HUES48 (cell line): Measurements from ENCODE around the gene ATP7A.
"Not testable (repeated sequence)": the region's sequence is repeated elsewhere in the genome, so short reads cannot be mapped to it uniquely, and the experiment has no call there.

ENCODE experiments used
- H3K27ac ChIP-seq: one replicate; pipeline ENCODE4 v1.7.0; 2013; ENCODE audit warnings: low read depth, low read length, inconsistent platforms
- H3K27me3 ChIP-seq: 2 replicates; pipeline ENCODE4 v1.6.1; 2013; ENCODE audit warnings: mild to moderate bottlenecking, low read length; ENCODE audit not compliant: control insufficient read depth, insufficient read depth
- H3K36me3 ChIP-seq: 2 replicates; pipeline ENCODE4 v1.6.1; 2013; ENCODE audit warnings: low read length; ENCODE audit not compliant: control insufficient read depth, insufficient read depth
- H3K4me1 ChIP-seq: 2 replicates; pipeline ENCODE4 v1.6.1; 2013; ENCODE audit warnings: mild to moderate bottlenecking, low read length; ENCODE audit not compliant: control insufficient read depth, insufficient read depth
- H3K4me3 ChIP-seq: 2 replicates; pipeline ENCODE4 v1.5.1; 2013; ENCODE audit warnings: mild to moderate bottlenecking, low read depth, low read length
- H3K9ac ChIP-seq: 2 replicates; pipeline ENCODE4 v1.6.1; 2013; ENCODE audit warnings: mild to moderate bottlenecking, low read depth, low read length, moderate library complexity
- H3K9me3 ChIP-seq: 2 replicates; pipeline ENCODE4 v1.6.1; 2013; ENCODE audit warnings: low read length; ENCODE audit not compliant: control insufficient read depth, insufficient read depth

Gene ATP7A

DNA sequence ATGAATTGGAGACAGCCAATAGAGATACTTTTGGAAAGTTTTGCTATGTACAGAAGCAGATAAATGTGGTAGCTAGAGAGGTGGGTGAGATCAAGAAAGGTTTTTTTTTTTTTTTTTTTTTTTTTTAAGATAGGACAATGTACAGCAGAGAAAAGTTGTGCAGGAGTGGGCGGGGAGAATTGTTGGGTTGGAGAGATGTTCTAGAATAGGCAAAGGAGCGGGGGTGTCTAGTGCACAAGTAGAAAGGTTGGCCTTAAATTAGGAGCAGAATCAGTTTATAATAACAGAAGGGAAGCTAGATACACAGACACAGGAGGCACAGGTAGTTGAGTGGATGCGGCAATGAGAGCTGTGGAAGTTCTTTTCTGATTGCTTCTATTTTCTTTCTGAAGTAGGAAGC lies 127.4 kb downstream of the ATP7A start:
- Histone ChIP-seq H3K4me3 (no peak overlapping the region), H3K4me1 (no peaks in the 10 kb centered on the region)

DNA sequence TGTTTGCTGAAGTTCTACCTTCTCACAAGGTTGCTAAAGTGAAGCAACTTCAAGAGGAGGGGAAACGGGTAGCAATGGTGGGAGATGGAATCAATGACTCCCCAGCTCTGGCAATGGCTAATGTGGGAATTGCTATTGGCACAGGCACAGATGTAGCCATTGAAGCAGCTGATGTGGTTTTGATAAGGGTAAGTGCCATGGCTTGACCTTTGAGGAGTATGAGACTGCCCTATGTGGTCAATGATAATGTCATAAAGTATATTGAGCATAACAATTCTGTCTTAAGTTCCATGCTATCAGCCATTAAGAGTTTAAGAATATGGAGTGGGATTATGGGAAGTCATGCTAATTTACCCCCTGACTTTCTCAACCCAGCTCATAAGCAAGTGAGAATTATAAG lies 132.1 kb downstream of the ATP7A start:
- Histone ChIP-seq H3K9me3 (peaks cover 27% of the 10 kb centered on the region), H3K27ac (no peak overlapping the region), H3K4me1 (no peaks in the 10 kb centered on the region; the same call in 1 of the 2 replicates), H3K9ac (no peak overlapping the region), H3K4me3 (no peak overlapping the region), H3K36me3 (no peaks in the 10 kb centered on the region), H3K27me3 (no peaks in the 10 kb centered on the region)

More for the DNA sequence above, 127.4 kb downstream of the ATP7A start:
- H3K9ac ChIP-seq, result no peak overlapping the region
- H3K36me3 ChIP-seq, result no peaks in the 10 kb centered on the region
- H3K27ac ChIP-seq, result no peak overlapping the region
- peaks cover 32% of the 10 kb centered on the region for H3K9me3 ChIP-seq
- no peaks in the 10 kb centered on the region for H3K27me3 ChIP-seq

DNA sequence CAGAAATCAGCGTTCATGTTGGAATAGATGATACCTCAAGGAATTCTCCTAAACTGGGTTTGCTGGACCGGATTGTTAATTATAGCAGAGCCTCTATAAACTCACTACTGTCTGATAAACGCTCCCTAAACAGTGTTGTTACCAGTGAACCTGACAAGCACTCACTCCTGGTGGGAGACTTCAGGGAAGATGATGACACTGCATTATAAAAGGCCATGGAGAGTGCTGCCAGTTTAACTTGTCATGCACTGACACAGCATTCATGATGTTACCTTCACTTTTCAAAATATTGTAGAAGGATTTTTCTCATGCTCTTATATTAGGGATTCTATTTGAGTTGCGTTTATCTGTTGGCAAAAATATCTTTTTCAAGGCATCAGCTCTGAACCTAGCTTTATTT lies 135.9 kb downstream of the ATP7A start:
- H3K36me3 ChIP-seq, result no peaks in the 10 kb centered on the region
- peaks cover 19% of the 10 kb centered on the region for H3K4me1 ChIP-seq
- H3K9me3 ChIP-seq, result peaks cover 32% of the 10 kb centered on the region
- no peak overlapping the region for H3K9ac ChIP-seq
- no peak overlapping the region for H3K4me3 ChIP-seq
- no peak overlapping the region for H3K27ac ChIP-seq
- H3K27me3 ChIP-seq, result no peaks in the 10 kb centered on the region

DNA sequence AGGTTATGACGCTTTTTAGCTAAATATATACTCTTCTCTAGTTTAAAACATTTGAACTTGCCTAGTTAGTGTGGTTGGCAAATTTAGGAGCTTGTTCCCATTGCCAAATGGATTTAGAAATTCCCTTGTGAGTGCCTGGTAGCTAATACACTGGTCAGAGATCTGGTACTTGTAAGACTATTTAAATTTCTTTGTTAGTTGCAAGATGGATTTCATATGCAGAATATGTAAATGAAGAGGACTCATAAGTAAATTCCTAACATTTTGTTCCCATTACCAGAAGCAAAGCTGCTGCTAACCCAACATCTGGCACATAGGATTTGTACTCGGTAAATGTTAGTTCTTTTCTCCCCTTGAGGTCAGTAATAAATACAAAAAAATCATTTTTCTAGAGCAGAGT lies 137.6 kb downstream of the ATP7A start:
- peak overlapping the region; percentile 46; the same call in 1 of the 2 replicates for H3K4me3 ChIP-seq
- H3K9me3 ChIP-seq, result peaks cover 38% of the 10 kb centered on the region
- H3K4me1 ChIP-seq, result peaks cover 19% of the 10 kb centered on the region
- H3K36me3 ChIP-seq, result no peaks in the 10 kb centered on the region
- H3K9ac ChIP-seq, result peak overlapping the region; percentile 61; the same call in 1 of the 2 replicates
- H3K27ac ChIP-seq, result peak overlapping the region; percentile 93
- no peaks in the 10 kb centered on the region for H3K27me3 ChIP-seq

DNA sequence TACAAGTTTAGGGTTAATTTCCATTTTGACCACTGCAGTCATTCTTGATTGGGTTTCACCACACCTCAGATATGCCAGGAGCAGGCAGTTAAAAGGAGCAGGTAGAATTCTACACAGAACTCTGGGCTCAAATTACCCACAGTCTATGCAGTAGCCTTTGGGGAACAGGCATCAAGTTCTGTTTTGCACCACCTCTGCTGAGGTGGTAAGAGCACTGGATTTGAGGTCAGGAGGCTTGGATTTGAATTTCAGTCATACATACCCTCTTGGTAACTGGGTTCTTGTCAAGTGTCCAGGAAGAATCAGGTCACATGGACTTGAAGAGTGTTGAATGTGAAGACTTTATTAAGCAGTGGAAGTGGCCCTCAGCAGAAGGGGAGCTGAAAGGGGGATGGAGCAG lies 153.2 kb downstream of the ATP7A start:
- Histone ChIP-seq H3K36me3 (no peaks in the 10 kb centered on the region), H3K27ac (no peak overlapping the region), H3K4me3 (no peak overlapping the region), H3K9me3 (peaks cover 41% of the 10 kb centered on the region), H3K9ac (no peak overlapping the region), H3K4me1 (no peaks in the 10 kb centered on the region), H3K27me3 (no peaks in the 10 kb centered on the region)

DNA sequence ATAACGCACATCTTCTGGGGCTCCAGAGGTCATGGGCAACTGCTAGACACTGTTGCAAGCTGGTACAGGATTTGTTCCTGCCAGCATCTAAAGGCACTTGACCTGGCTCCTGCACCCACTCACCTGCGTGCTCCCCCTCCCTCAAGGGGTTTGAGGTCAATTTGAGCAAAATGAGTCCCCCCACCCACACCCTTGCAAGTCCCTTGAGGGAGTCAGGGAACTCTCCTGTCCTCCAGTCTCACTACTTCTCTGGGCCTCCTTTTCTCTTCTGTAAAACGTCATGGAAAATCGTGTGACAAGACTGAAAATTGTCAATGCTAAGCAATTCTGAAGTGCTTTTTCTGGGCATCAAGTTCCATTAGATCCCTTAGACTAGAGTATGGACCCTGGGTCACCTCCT lies 153.7 kb downstream of the ATP7A start:
- Histone ChIP-seq H3K9ac (no peak overlapping the region), H3K27ac (no peak overlapping the region), H3K4me3 (no peak overlapping the region), H3K36me3 (no peaks in the 10 kb centered on the region), H3K27me3 (no peaks in the 10 kb centered on the region), H3K4me1 (no peaks in the 10 kb centered on the region), H3K9me3 (peaks cover 42% of the 10 kb centered on the region)

DNA sequence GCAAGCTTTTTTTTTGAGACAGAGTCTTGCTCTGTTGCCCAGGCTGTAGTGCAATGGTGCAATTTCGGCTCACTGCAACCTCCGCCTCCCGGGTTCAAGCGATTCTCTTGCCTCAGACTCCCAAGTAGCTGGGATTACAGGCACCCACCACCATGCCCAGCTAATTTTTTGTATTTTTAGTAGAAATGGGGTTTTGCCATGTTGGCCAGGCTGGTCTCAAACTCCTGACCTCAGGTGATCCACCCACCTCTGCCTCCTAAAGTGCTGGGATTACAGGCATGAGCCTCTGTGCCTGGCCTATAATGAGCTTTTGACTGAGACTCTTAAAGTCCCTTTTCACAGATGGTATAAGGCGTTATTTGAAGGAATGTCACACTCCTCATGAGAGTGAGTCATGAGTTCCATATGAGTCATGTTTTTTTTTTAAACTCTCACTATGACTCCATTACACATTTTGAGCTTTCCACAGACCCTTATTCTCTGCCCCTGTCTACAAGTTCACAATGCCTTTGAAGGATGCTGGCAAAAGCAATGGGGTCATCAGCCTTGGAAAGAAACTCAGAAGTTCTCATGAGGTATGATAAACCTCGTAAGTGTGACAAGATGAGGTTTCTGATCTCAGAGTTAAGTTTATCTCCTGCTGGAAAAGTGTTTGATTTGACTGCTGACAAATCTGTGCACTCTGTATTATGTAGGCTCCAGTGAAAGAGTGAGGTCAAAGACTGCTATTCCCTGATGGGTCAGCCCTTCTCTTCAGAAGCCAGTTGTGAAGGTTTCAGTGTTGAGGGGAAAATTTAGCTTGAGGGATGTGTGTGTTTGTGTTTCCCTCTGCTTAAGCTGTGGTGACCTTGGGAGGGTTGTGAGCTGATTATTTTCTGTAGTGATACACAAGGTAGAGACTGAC lies 154.5 kb downstream of the ATP7A start:
- H3K36me3 ChIP-seq, H3K4me1 ChIP-seq, H3K9ac ChIP-seq, H3K27me3 ChIP-seq, H3K4me3 ChIP-seq: not testable (repeated sequence)
- Histone ChIP-seq H3K27ac (peak overlapping the region; percentile 44), H3K9me3 (peaks cover 44% of the 10 kb centered on the region)

DNA sequence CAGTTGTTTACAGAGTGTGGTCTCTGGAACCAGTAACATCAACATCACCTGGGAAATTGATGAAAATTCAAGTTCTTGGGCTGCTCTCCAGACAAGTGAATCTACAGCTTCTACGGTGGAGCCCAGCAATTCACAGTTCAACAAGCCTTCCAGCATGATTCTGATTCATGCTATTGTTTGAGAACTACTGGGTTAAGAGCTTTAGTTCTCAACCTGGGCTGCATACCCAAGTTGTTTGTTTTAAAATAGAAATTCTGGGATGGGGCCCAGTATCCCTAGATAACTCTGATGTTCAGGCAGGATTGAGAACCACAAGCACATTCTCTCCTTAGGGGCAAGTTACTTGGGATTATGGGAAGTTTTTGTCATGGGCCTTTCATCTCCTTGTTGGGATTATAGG lies 155.6 kb downstream of the ATP7A start:
- H3K27ac ChIP-seq, result no peak overlapping the region
- H3K27me3 ChIP-seq, result no peaks in the 10 kb centered on the region
- H3K4me3 ChIP-seq, result no peak overlapping the region
- peaks cover 45% of the 10 kb centered on the region for H3K9me3 ChIP-seq
- no peaks in the 10 kb centered on the region for H3K36me3 ChIP-seq
- H3K4me1 ChIP-seq, result no peaks in the 10 kb centered on the region
- H3K9ac ChIP-seq, result no peak overlapping the region

DNA sequence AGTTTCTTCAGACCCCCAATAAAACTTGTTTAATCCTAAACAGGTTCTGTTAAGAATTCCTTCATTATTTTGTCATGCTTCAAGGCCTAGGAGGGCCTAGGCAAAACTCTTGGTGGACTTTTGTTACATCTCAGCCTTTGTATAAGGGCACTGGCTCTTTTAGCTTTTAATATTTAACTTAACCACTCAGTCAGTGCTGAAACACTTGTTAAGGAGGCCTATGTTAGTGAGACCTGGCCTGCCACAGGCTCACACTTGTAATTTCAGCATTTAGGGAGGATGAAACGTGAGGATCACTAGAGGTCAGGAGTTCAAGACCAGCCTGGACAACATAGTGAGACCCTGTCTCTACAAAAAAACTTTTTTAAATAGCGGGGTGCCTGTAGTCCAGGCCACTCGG lies 160.8 kb downstream of the ATP7A start:
- Histone ChIP-seq H3K4me1 (no peaks in the 10 kb centered on the region), H3K27ac (no peak overlapping the region), H3K4me3 (no peak overlapping the region), H3K36me3 (no peaks in the 10 kb centered on the region), H3K9me3 (peaks cover 58% of the 10 kb centered on the region), H3K9ac (no peak overlapping the region), H3K27me3 (no peaks in the 10 kb centered on the region)

DNA sequence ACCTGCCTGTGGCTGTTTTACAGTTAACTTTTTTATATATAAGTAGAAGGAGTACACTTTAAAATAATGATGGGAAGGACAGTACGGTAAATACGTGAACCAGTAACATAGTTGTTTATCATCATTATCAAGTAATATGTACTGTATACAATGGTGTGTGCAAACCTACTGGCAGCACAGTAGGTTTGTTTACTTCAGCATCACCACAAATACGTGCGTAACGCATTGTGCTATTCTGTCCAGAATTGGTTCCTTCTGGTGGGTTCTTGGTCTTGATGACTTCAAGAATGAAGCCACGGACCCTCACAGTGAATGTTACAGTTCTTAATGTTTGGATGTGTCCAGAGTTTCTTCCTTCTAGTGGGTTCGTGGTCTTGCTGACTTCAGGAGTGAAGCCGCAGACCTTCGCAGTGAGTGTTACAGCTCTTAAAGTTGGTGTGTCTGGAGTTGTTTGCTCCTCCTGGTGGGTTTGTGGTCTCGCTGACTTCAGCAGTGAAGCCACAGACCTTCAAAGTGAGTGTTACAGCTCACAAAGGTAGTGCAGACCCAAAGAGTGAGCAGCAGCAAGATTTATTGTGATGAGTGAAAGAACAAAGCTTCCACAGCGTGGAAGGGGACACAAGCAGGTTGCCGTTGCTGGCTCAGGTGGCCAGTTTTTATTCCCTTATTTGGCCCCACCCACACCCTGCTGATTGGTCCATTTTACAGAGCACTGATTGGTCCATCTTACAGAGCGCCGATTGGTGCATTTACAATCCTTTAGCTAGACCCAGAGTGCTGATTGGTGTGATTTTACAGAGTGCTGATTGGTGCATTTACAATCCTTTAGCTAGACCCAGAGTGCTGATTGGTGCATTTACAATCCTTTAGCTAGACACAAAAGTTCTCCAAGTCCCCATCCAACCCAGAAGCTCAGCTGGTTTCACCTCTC lies 162.9 kb downstream of the ATP7A start:
- H3K9me3 ChIP-seq, result peaks cover 48% of the 10 kb centered on the region
- H3K4me3 ChIP-seq, H3K36me3 ChIP-seq, H3K27me3 ChIP-seq, H3K9ac ChIP-seq, H3K4me1 ChIP-seq, H3K27ac ChIP-seq: not testable (repeated sequence)

DNA sequence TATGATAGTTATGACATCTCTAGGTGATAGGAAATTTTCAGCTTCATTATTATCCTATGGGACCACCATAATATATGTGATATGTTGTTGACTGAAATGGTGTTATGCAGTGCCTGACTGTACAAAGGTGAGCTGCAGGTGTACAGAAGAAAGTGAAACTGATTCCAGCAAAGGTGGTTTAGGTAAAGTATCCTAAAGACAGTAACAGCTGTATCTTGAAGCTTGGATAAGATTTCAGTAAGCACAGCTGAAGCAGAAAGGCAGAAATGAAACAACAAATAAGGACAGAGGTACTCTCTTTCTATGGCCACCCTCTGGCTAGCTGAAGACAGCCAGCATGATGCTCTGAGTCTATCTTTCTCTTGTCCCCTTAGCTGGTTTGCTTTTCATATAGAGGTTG lies 163.6 kb downstream of the ATP7A start:
- Histone ChIP-seq H3K27me3 (no peaks in the 10 kb centered on the region), H3K4me1 (no peaks in the 10 kb centered on the region), H3K36me3 (no peaks in the 10 kb centered on the region), H3K4me3 (no peak overlapping the region), H3K27ac (no peak overlapping the region), H3K9me3 (peaks cover 43% of the 10 kb centered on the region), H3K9ac (no peak overlapping the region)
